Stromal cell of bone marrow (primary cell): ENCODE data around the gene TNFRSF13B.

ENCODE experiments used
- DNase-seq: peaks from one replicate; pipeline ENCODE4 v3.0.0-alpha.2; 2012; ENCODE audit warnings: low read depth

TNFRSF13B gene

GRCh38 chr17:16937431-16937830 lies 34.5 kb downstream of the TNFRSF13B start:
- no peak for DNase-seq

- no peak for DNase-seq
These were observed 35.2 kb downstream of the TNFRSF13B start for GRCh38 chr17:16936536-16937310.

GRCh38 chr17:16935786-16936185 lies 36.1 kb downstream of the TNFRSF13B start:
- DNase-seq, result no peak

GRCh38 chr17:16935241-16935663 lies 36.7 kb downstream of the TNFRSF13B start:
- no peak for DNase-seq

DNA sequence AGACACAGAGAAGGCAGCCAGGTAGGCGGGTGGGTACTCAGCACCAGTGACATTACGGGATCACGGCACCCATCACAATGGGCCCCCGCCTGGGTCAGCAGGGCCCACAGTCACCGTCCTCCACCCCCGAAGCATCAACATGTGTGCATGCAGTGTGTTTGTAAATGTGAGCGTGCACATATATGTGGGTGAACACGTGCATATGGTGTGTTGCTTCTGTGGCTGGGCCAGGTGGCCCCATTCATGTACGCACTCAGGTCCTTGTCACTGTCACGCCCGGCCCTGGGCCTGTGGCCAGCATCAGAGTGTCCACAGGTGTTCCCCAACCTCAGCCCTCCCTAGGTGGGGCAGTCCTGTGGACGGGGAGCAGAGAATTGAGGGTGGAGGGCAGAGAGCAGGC lies 37.1 kb downstream of the TNFRSF13B start:
- no peak for DNase-seq

- DNase-seq, result no peak
These were observed 37.7 kb downstream of the TNFRSF13B start for GRCh38 chr17:16934133-16934795.

GRCh38 chr17:16933317-16934132 lies 38.4 kb downstream of the TNFRSF13B start:
- no peak for DNase-seq

DNA sequence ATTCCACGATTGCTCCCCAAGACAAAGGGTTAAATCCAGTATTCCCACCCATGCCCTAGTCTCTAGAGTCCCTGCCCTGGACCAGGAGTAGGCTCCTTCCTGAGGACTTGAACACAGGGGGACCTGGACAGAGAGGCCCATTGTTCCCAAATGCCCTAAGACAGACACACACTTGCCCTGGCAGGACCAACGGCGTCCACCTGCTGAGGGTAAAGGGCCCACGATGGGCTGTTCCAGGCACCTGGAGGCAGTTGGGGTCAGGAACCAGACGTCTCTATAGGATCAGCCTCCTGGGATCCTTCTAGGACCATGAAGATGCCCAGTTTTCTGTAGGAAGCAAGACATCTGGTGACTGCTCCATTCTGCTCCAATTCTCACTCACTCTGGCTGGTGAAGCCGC lies 39.3 kb downstream of the TNFRSF13B start:
- no peak for DNase-seq

GRCh38 chr17:16932156-16932555 lies 39.8 kb downstream of the TNFRSF13B start:
- DNase-seq, result no peak

- no peak for DNase-seq
These were observed 40.4 kb downstream of the TNFRSF13B start for GRCh38 chr17:16931318-16932060.

GRCh38 chr17:16930571-16931317 lies 41.2 kb downstream of the TNFRSF13B start:
- DNase-seq, result no peak

DNA sequence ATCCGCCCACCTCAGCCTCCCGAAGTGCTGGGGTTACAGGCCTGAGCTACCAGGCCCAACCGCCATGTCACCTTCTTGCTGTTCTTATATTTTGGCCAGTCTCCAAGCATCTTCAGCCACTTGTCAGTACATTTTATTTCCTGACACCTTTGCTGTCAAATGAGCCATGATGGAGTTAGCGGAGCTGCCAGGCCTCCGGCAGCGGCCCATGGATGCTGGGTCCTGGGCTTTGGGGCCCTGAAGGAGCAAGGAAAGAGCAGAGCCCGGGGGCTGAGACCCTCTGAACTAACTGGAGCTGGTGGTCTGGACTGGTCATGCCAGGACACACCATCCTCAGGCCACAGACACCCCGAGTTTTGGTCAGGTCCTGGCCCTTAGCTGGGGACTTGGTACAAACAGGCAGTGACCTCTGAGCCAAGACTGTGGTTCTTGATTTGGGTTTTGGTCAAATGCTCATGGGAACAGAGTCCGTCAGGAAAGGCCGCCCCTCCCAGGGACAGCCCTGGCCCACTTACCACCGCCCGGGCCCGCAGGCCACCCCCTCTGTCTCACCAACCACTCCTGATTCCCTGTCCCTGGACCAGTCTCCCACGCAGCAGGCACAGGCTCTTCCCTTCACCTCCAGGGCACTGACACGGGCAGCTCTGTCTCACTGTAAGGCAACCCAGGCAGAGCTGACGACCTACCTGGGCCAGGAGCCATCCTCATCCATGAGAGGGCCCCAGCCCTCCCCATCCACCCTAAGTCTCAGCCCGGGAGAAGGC lies 42.0 kb downstream of the TNFRSF13B start:
- DNase-seq, result no peak

GRCh38 chr17:16929035-16929680 lies 42.8 kb downstream of the TNFRSF13B start:
- DNase-seq, result no peak

DNA sequence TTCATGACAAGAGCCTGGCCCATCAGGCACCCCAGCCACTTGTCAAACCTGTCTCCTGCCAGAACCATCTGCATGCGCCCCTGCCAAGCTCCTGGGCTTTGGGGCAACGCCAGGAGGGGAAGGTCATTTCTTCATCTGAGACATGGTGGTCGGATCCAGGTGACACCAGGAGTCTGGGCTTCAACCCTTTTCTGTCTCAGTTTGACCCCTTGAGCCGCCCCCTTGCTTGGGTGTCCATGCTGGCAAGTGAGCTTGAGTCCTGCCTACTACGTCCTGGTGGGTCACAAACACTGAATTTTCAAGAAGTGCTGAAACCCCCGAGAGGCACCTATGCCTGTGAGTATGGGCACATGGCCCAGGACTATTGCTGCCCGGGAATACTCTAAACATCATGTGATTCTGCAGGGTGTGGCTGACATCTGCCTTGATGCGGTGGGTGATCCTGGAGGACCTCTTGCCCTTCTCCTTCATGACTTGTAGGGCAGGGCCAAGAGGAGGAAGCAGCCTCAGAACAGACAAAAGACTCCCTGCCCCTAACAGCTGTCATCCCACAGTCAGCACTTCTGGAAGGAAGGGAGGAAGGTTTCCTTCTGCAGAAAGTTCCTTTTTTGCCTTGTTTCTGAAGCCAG lies 43.4 kb downstream of the TNFRSF13B start:
- no peak for DNase-seq

- DNase-seq, result no peak
These were observed 44.1 kb downstream of the TNFRSF13B start for GRCh38 chr17:16927641-16928321.

DNA sequence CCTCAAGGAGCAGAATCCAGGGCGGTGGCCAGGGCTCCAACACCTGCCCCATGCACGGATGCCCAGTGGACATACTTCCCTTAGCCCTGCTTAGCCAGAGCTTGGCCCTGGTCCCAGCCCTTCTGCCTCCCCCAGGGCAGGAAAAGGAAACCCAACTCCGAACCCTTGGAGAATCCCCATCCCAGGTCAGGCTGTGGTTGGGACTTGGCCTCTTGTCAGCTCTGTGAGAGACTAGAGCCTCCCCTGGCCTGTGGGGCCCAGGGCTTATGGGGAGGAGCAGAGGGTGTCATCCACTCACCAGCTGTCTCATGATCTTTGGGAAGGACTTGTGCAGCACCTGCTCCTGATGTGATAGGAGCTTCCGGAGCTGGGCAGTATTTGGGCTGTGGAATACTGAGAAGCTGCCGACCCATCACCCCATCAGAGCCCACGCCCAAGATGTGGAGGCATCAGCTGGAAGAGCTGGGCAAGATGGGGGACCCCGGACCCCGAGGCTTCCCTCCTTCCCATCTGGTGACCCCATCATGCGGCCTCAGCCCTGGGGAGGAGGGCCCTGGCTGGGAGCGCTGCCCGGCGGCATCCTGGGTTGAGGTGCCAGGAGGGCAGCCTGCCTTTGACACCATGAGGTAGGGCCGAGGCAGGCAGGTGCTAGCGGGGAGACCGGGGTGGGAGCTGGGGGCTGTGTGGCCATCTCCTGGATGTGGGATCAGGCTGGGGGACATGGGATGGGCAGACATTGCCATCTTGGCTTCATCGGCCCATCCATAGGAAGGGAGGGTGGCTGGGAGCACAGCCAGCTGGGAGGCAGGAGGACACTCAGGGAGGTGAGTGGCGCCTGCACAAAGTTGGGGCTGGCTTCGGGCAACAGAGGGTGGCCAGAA lies 45.1 kb downstream of the TNFRSF13B start:
- no peak for DNase-seq

DNA sequence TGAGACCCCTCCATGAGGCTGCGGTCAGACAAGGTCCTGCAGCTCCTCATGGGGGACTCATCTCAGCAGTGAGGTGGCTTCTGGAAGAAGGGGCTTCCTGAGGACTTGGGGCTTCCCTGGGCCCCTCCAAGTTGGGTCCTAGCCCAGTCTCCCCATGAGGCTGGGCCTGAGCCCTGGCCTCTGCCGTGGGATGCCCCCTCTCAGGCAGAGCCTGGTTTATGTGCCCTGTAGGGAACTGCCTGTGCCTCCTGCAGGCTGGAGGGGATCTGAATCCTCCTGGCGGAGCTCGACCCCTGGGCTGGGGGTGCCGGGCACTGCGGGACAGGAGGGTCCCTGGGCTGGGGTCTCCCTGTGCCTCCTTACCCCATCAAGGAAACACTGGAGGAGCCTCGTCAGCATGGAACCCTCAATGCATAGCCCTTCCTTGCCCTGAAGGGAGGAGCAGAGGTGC lies 45.8 kb downstream of the TNFRSF13B start:
- DNase-seq, result no peak
